K562 treated with DMSO at 1 percent for 12 hours (cell line): ENCODE measurements around the gene PCIF1. TPM values are rescaled to one million over a fixed set of nuclear protein-coding genes. Genes with fewer than 3 reads are reported as not detected.

ENCODE experiments used
- total RNA-seq: library from RNA; unstranded; fragments of 300-600 nt; gene quantifications from 2 replicates; pipeline ENCODE4 v1.2.3, GENCODE V29; 2022; ENCODE audit not compliant: insufficient read depth

Gene PCIF1
- 29.2 and 30.5 TPM in 2 replicates for total RNA-seq

DNA sequence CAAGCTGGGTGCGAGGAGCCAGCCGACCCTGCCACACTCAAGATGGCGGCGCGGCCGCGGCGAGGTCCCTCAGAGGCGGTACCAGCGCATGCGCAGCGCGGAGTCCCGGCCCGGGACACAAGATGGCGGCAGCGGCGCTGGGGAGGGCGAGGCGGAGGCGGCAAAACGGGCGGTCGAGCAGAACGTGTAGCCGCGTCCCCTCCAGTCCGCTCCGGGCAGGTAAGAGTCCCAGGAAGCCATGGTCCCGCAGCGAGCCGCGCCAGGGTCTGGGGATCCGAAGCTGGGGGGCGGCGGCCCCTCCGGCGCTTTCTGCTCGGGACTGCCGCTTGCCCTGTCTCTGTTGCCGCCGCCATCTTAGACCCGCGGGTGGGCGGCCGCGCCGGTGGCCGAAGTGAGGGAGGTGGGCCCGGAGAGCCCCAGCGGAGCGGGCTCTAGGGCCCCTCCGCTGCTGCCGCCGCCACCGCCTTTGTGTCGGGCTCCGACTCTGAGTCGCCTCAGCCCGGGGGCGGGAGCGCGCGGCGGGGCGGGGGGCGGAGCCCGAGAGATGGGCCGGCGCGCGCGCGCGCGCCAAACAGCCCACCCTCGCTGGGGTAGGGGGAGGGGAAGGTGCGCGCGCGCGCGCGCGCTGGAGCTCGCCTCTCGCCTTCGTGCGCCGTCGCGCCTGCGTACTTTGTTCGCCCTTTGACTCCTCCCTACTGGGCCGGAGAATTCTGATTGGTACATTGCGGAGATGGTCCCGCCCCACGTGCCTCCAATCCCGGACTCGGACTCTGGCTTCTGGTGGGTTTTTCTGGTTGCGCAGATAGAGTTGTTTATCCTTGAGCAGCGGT lies at the start of gene PCIF1:
PCIF1 (plus strand) TSS at position 98 of the 830 bp plus-strand sequence. CDS start 4,317 bp downstream, outside the sequence.

DNA sequence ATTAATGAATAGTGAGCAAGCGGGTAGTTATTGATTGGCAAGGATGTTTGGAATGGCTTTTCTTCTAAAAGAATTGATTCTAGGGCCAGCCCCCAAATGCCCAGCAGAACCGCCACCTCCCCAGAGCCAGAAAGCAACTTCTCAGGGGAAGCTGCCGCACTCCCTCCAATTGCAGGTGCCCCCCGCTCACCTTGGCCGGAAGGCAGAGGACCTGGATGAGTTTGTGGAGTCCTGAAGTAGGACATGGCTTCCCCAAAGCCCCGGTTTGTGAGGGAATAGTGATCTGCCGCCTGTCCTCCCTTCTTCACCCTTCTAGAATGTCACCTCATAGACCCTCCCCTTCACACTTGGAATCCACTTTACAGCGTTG lies 47.2 kb upstream of the PCIF1 start, which contains the start of gene SPATA25:
SPATA25 (minus strand) TSS at position 277 of the 370 bp plus-strand sequence; CDS start at position 245, 32 bp downstream.

DNA sequence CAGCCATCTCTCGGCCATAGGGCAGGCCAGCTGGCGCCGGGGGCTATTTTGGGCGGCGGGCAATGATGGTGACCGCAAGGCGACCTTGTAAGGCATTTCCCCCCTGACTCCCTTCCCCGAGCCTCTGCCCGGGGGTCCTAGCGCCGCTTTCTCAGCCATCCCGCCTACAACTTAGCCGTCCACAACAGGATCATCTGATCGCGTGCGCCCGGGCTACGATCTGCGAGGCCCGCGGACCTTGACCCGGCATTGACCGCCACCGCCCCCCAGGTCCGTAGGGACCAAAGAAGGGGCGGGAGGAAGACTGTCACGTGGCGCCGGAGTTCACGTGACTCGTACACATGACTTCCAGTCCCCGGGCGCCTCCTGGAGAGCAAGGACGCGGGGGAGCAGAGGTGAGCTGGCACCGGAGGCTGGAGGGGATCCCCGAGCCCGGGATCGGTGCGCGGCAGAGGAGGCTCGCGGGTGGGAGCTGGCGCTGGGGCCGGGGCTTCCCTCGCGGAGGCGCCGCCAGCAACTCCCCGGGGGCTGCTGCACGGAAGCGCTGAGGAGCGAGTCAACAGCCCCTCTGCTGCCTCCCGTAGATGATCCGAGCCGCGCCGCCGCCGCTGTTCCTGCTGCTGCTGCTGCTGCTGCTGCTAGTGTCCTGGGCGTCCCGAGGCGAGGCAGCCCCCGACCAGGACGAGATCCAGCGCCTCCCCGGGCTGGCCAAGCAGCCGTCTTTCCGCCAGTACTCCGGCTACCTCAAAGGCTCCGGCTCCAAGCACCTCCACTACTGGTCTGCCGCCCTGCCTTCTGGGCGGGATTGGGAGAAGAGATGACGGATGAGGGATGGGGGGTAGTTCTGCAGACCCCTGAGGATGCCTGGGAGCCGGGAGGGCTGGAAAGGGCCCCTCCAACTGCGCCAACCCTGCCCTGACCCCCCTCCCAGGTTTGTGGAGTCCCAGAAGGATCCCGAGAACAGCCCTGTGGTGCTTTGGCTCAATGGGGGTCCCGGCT lies 43.2 kb upstream of the PCIF1 start, which contains the start of the genes CTSA and NEURL2:
CTSA (plus strand) TSS at position 351 of the 999 bp plus-strand sequence; CDS start at position 585, 234 bp downstream.
NEURL2 (minus strand) TSS at position 224 of the 999 bp plus-strand sequence; CDS start at position 7, 217 bp downstream.

DNA sequence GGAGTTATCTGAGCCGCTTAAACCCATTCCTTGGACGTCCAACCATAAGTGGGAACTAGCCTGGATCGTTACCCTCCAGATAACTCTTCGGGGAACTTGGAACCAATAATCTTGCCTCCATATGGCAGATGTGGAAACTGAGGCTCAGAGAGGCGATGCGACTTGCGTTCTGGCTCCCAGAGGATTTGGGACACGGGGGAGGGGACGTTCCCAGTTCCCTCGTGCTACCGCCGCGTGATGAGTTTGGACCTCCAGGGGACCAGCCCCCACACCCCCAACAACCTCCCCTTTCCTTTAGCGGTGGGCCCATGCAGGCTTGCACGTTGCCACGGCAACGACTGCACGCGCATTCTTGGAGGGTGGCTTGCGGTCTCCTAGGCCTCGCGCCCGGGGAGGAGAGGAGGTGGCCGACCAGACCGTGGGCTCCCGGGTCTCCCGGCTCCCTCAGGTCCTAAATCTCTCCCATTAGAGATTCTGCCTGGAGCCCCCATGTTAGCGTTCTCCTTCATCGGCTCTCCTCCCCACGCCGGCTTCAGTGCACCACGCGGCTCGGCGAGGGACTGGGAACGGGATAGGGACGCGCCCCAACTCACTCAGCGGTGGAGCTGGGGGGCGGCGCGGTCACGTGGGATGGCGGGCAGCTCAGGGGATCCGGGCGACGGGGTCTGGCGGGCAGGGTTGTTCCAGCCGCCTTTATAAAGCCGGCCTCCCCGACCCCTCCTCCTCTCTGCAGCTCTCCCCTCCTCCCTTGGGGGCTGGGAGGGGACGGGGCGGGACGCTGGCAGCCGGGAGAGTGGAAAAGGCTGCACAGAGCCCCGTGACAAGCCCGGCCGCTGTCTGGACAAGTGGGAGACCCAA lies 22.8 kb upstream of the PCIF1 start, which contains the start of gene PLTP:
PLTP (minus strand) TSS at position 670 of the 858 bp plus-strand sequence. CDS start 703 bp downstream, outside the sequence.

DNA sequence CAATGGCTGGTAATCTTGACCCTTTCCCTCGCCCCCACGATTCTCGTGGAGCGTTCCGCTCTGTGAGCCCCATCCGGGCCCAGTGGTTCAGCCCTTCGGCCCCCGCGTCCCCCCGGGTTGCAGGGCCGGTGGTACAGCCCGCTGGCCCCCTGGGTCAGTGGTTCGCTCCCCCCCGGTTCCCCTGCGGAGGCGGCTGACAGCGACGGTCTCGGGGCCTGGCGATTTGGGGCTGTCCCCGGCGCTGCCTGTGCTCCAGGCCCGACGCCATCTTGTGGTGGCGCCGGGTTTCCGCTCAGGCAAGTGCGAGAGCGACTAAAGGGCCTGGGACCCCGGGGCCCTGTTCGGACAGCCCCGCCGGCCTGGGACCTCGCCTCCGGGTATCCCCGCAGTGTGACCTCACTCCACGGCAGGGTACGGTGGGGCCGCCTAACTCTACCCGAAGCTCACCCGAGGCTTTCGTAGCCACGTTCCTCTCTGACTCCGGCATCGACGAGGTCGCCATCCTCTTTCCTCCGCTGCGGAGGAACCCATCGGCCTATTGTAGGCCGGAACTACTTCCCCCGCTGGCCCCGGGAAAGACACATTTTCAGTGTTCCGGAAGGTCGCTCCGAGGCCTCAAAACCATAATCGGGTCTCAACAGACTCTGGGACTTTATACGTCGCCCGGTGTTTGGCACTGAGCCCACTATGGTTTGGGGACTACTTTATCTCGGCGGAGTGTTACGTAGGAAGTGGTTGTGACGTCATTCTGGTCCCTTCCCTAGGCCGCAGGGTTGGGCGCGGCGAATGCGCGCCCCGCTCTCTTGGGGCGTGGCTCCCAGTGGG lies 37.4 kb downstream of the PCIF1 start, which contains the start of gene ZNF335:
ZNF335 (minus strand) TSS at position 529 of the 825 bp plus-strand sequence. CDS start 793 bp downstream, outside the sequence.

Other genes with a start within 250 kb of the PCIF1 start
- gene WFDC13, start 232.6 kb upstream of the PCIF1 start, total RNA-seq = not detected in 2 replicates
- gene WFDC10B, start 229.7 kb upstream of the PCIF1 start, total RNA-seq = not detected in 2 replicates
- not detected in 2 replicates for gene SPINT4, start 212.3 kb upstream of the PCIF1 start, total RNA-seq
- gene WFDC3, start 142.8 kb upstream of the PCIF1 start, total RNA-seq = not detected in 2 replicates
- gene DNTTIP1, start 142.7 kb upstream of the PCIF1 start, total RNA-seq = 40.3 and 42.3 TPM in 2 replicates
- gene UBE2C, start 122.0 kb upstream of the PCIF1 start, total RNA-seq = 1.5 TPM in 1 of 2 replicates, not detected in the other
- gene TNNC2, start 107.4 kb upstream of the PCIF1 start, total RNA-seq = not detected in 2 replicates
- gene SNX21, start 100.9 kb upstream of the PCIF1 start, total RNA-seq = 1.9 and 3.5 TPM in 2 replicates
- gene ACOT8, start 77.3 kb upstream of the PCIF1 start, total RNA-seq = 68.3 and 90.4 TPM in 2 replicates
- 4.7 and 7.7 TPM in 2 replicates for gene ZSWIM3, start 77.1 kb upstream of the PCIF1 start, total RNA-seq
- gene ZSWIM1, start 53.5 kb upstream of the PCIF1 start, total RNA-seq = 6.8 and 16.3 TPM in 2 replicates
- gene SPATA25, start 47.1 kb upstream of the PCIF1 start, total RNA-seq = 1.9 TPM in 1 of 2 replicates, not detected in the other
- gene NEURL2, start 43.5 kb upstream of the PCIF1 start, total RNA-seq = 2.8 and 5.2 TPM in 2 replicates
- 53.1 and 90.7 TPM in 2 replicates for gene CTSA, start 43.3 kb upstream of the PCIF1 start, total RNA-seq
- 24.2 and 27.2 TPM in 2 replicates for gene PLTP, start 22.5 kb upstream of the PCIF1 start, total RNA-seq
- gene ZNF335, start 37.5 kb downstream of the PCIF1 start, total RNA-seq = 4.5 and 15.5 TPM in 2 replicates
- not detected in 2 replicates for gene MMP9, start 74.2 kb downstream of the PCIF1 start, total RNA-seq
- 21.0 TPM in 1 of 2 replicates, not detected in the other for gene SLC12A5, start 94.5 kb downstream of the PCIF1 start, total RNA-seq
- gene NCOA5, start 155.3 kb downstream of the PCIF1 start, total RNA-seq = 9.2 and 25.8 TPM in 2 replicates
- 2.7 and 4.3 TPM in 2 replicates for gene CD40, start 183.6 kb downstream of the PCIF1 start, total RNA-seq